Lower lobe of right lung (tissue), 2 donors: ENCODE measurements around the gene LLGL1. TPM values are rescaled to one million over a fixed set of nuclear protein-coding genes. Genes with fewer than 3 reads are reported as not detected.
A peak's percentile ranks its signal among the peaks of the same experiment; 100 is the strongest.

Experiments used
- ATAC-seq, 2 donors: fragments of 200-7000 bp; cut with Tn5 transposase; one replicate each; pipeline ENCODE4 v1.9.1; 2020 to 2022; ENCODE audit warnings: mild to moderate bottlenecking in 2 of 2, moderate library complexity in 2 of 2
- DNase-seq: peaks from one replicate; pipeline ENCODE4 v3.0.0-alpha.2; 2020
- H3K27ac ChIP-seq: fragments of 200-600 bp; one replicate; pipeline ENCODE4 v1.8.0; 2022
- H3K27me3 ChIP-seq: fragments of 200-600 bp; one replicate; pipeline ENCODE4 v1.8.0; 2022; ENCODE audit warnings: low read depth
- H3K36me3 ChIP-seq: fragments of 200-600 bp; one replicate; pipeline ENCODE4 v1.8.0; 2022; ENCODE audit warnings: mild to moderate bottlenecking
- H3K4me1 ChIP-seq: fragments of 200-600 bp; one replicate; pipeline ENCODE4 v1.8.0; 2022
- H3K4me3 ChIP-seq: fragments of 200-600 bp; one replicate; pipeline ENCODE4 v1.8.0; 2022; ENCODE audit warnings: mild to moderate bottlenecking
- H3K9me3 ChIP-seq: fragments of 200-600 bp; one replicate; pipeline ENCODE4 v1.8.0; 2022
- intact Hi-C: fragments of 100-400 bp; cut with DNase I; formaldehyde crosslinking; loops from one replicate; pipeline ENCODE4 v1.11.0; 2022
- total RNA-seq: library from RNA; stranded (reverse); fragmentation: NEBNext Ultra II Directional; extraction: Animal tissue kit (Norgen Biotek cat#: 25700); gene quantifications from one replicate; pipeline ENCODE4 v1.2.1, GENCODE V29; 2021
- TF ChIP-seq, protein P1 (sequence below): fragments of 200-600 bp; IDR thresholded peaks from one replicate; pipeline ENCODE4 v1.8.0; 2022; ENCODE audit warnings: antibody characterized with exemption, mild to moderate bottlenecking
- donor health status: DM: no; HTN: yes; CAD: no; lungs with severe emphysema.

Gene LLGL1
- total RNA-seq, 1 donor from 2014 or later, result 12.0 TPM

DNA sequence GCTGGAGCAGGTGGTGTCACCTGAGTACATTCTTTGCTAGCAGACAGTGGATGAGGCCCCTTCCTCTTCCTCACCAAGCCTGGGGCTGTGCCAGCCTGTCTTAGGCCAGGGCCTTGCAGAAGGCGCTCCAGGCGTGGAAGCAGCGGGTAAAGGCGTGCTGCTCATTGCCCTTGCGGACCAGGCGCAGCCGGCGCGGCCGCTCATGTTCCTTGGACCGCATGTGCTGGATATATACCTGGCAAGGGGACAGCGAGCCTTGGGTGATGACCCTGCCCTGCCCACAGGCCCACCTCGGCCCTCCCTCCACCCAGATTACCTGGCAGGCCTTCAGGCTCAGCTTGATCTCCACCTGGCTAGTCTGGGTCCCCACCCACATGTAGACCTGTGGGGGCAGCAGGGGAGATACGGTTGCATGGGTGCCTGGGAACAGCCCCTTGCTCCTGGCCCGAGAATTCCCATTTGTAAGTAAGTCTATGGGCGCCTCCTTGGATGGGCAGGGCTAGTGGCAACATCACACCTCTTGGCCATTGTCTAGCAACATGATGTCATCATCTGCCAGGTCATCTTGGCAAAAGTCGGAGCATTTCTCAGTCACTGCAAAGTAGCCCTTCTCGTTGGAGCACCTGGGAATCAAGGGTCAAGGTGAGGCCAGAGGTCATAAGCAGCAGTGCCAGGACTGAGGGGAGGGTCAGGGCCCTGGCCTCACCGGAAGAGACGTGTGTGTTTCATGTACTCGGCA is 19.8 kb downstream of the LLGL1 start:
- H3K27ac ChIP-seq, result no peak overlapping the region
- no peaks in the 10 kb centered on the region for H3K9me3 ChIP-seq
- ATAC-seq (no peak), DNase-seq (no peak)
- no peaks in the 10 kb centered on the region for H3K27me3 ChIP-seq
- TF ChIP-seq, protein P1, sequence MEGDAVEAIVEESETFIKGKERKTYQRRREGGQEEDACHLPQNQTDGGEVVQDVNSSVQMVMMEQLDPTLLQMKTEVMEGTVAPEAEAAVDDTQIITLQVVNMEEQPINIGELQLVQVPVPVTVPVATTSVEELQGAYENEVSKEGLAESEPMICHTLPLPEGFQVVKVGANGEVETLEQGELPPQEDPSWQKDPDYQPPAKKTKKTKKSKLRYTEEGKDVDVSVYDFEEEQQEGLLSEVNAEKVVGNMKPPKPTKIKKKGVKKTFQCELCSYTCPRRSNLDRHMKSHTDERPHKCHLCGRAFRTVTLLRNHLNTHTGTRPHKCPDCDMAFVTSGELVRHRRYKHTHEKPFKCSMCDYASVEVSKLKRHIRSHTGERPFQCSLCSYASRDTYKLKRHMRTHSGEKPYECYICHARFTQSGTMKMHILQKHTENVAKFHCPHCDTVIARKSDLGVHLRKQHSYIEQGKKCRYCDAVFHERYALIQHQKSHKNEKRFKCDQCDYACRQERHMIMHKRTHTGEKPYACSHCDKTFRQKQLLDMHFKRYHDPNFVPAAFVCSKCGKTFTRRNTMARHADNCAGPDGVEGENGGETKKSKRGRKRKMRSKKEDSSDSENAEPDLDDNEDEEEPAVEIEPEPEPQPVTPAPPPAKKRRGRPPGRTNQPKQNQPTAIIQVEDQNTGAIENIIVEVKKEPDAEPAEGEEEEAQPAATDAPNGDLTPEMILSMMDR, result no peak
- intact Hi-C loops, result no loop called here
- no peak overlapping the region for H3K4me3 ChIP-seq
- H3K36me3 ChIP-seq, result peaks cover 83% of the 10 kb centered on the region
- H3K4me1 ChIP-seq, result peaks cover 18% of the 10 kb centered on the region

DNA sequence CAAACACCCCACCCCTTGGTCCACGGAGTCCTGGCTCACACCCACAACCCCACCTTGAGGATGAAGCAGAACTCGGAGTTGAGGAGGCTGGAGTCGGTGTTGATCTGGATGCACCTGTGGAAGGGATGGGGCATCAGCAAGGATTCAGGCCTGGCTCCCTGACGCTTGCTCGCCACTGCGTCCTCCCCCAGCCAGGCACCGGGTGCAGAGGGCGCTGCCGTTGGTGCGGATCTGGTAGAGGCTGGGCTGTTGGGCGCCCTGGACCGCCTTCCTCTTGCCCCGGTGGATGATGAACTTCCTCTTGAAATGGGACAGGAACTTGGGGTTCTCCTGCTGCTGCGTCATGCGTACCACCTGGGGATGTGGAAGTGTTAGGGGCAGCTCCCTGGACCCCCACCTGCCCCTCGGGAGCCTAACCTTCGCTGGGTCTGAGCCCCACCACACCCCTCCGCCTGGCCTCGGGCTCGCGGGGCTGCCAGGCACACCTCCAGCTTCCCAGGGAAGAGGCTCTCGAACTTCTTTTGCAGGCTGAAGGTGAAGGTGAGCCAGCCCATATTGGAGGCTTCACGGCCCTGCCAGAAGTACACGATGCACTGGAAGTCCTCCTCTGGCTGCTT is 20.8 kb downstream of the LLGL1 start:
- ATAC-seq (no peak), DNase-seq (no peak)
- H3K27ac ChIP-seq, result no peak overlapping the region
- H3K9me3 ChIP-seq, result no peaks in the 10 kb centered on the region
- H3K36me3 ChIP-seq, result peaks cover 91% of the 10 kb centered on the region
- peaks cover 18% of the 10 kb centered on the region for H3K4me1 ChIP-seq
- H3K4me3 ChIP-seq, result no peak overlapping the region
- H3K27me3 ChIP-seq, result no peaks in the 10 kb centered on the region
- intact Hi-C loops, result no loop called here
- TF ChIP-seq, protein P1, result no peak

DNA sequence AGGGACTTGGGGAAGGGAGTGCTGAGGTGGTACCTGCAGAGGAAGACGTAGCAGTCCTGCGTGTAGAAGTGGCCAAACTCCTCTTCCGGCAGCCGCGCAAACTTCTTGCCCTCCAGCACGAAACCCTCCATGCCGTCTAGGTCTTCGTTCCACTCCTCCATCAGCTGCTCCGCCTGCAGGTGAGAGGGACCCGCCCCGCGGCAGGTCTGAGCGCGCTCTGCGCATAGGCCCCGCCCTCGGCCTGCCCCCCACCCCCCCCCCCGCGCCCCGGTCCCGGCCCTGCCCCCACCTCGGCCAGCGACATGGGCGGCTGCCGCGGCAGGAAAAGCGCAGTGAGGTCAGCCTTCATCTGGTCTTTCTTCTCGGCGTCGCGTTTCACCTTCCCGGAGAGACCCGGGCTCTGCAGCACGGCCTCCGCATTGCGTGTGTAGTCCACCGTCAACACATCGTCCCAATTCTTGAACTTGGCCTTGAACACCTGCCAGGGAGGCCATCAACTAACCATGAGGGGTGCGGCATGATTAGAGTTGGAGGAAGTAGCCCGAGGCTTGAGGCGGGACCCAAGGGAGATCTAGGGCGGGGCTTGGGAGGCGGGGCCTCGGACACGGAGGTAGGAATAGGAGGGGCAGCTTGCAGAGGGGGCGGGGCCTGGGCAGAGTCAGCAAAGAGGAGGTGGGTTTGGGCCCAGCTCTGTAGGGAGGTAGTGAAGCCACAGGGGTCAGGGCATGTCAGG is 21.6 kb downstream of the LLGL1 start:
- Histone ChIP-seq H3K4me1 (peaks cover 18% of the 10 kb centered on the region), H3K36me3 (peaks cover 91% of the 10 kb centered on the region), H3K4me3 (peak overlapping the region; percentile 17), H3K9me3 (no peaks in the 10 kb centered on the region), H3K27ac (no peak overlapping the region), H3K27me3 (no peaks in the 10 kb centered on the region)
- DNase-seq, result peak; percentile 93
- intact Hi-C loops, result no loop called here
- ATAC-seq, result peak; percentile 90 to 93
- TF ChIP-seq, protein P1, result no peak

DNA sequence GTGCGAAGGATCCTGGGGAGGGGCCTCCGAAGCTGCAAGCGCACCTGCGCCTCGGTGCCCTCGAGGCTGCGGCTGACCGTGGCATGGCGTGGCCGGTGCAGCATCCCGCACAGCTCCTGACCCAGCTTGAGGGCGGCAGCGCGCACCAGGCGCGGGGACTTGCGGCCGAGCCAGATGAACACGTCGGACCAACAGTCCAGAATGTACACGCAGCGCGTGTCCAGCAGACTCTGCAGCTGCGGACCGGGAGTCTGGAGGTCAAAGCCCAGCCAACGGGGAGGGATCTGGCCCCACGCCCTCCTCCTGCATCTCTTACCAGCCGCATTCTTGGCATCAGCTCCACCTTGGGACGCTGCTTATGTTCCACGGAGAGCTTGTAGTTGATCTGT is 22.2 kb downstream of the LLGL1 start:
- no peak for DNase-seq
- TF ChIP-seq, protein P1, result no peak
- Histone ChIP-seq H3K36me3 (peaks cover 91% of the 10 kb centered on the region), H3K4me3 (no peak overlapping the region), H3K9me3 (no peaks in the 10 kb centered on the region), H3K27ac (peak overlapping the region; percentile 39), H3K4me1 (peaks cover 18% of the 10 kb centered on the region), H3K27me3 (no peaks in the 10 kb centered on the region)
- intact Hi-C loops, result no loop called here
- peak in 1 of 2 donors; percentile 17 for ATAC-seq

DNA sequence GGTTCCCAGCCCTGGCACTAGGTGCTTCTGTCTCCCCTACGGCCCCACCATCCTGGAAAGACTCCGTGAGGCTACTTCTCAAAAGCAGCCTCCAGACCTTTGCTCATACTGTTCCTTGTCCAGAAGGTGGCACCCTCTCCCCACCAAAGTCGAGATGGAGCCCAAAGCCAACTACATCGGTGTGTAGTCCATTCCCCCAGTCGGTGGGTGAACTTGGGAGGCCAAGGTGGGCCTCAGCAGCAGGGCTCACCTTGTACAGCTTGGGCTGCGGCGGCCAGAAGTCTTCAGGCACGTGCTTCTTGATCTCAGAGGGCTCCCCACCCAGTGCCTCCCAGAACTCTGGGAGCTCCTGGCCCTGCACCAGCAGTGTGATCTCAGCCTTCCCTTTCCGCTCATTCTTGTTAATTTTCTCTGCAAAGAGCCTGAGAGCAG is 22.9 kb downstream of the LLGL1 start:
- peak; percentile 67 to 73 for ATAC-seq
- Histone ChIP-seq H3K4me1 (peaks cover 18% of the 10 kb centered on the region), H3K4me3 (no peak overlapping the region), H3K27me3 (no peaks in the 10 kb centered on the region), H3K36me3 (peaks cover 95% of the 10 kb centered on the region), H3K27ac (peak overlapping the region; percentile 39), H3K9me3 (no peaks in the 10 kb centered on the region)
- no peak for DNase-seq
- intact Hi-C loops, result no loop called here
- TF ChIP-seq, protein P1, result peak; percentile 66
